HEK293 (cell line): Measurements from ENCODE around the gene GALC.

ENCODE experiments used
- CTCF ChIA-PET: fragments of 350-600 bp; formaldehyde crosslinking; extraction: SDS; loops from one replicate; lab custom pipeline; 2021; ENCODE audit warnings: antibody characterized with exemption; lab: Yijun Ruan, JAX
- POLR2A ChIA-PET: fragments of 300-600 bp; formaldehyde crosslinking; extraction: SDS; loops from one replicate; lab custom pipeline; 2020; ENCODE audit warnings: antibody characterized with exemption, inconsistent platforms; lab: Yijun Ruan, JAX
- H3K27ac ChIP-seq: fragments of 200-500 bp; sonication (Bioruptor generic); 2 replicates; pipeline ENCODE4 v1.5.1; 2014; ENCODE audit warnings: low read depth, low read length, control low read depth, inconsistent platforms; ENCODE audit errors: extremely low read depth
- H3K36me3 ChIP-seq, 2 experiments: fragments of 200-500 bp in 1 of 2; sonication (Bioruptor generic) in 1 of 2; 1 replicate in 1 of 2; 2 replicates in 1 of 2; pipeline ENCODE4 v1.5.1; 2014 to 2017; ENCODE audit warnings: inconsistent platforms in 2 of 2, low read length in 2 of 2; ENCODE audit not compliant: control insufficient read depth in 2 of 2, insufficient read depth in 1 of 2
- H3K4me1 ChIP-seq: fragments of 200-500 bp; sonication (Bioruptor generic); 2 replicates; pipeline ENCODE4 v1.5.1; 2014; ENCODE audit warnings: mild to moderate bottlenecking, low read length, inconsistent platforms; ENCODE audit not compliant: control insufficient read depth, insufficient read depth
- H3K4me3 ChIP-seq: 2 replicates; pipeline ENCODE4 v1.5.1; 2011; ENCODE audit warnings: low read depth, mild to moderate bottlenecking, control low read depth, low read length, moderate library complexity
- H3K9me3 ChIP-seq: fragments of 200-500 bp; sonication (Bioruptor generic); 2 replicates; pipeline ENCODE4 v1.5.1; 2014; ENCODE audit warnings: low read depth, low read length, inconsistent platforms; ENCODE audit not compliant: control insufficient read depth, insufficient read depth
- KLF9 ChIP-seq: fragments of 450-650 bp; formaldehyde crosslinking; IDR thresholded peaks from 2 replicates; pipeline ENCODE4 v1.5.1; 2016; ENCODE audit warnings: missing biosample characterization, missing genetic modification characterization, low read depth
- SP7 ChIP-seq: fragments of 450-650 bp; formaldehyde crosslinking; IDR thresholded peaks from 2 replicates; pipeline ENCODE4 v1.5.1; 2016; ENCODE audit warnings: missing biosample characterization, missing genetic modification characterization
- ZFP41 ChIP-seq: fragments of 450-650 bp; formaldehyde crosslinking; IDR thresholded peaks from 2 replicates; pipeline ENCODE4 v1.5.1; 2016; ENCODE audit warnings: missing biosample characterization, missing genetic modification characterization, borderline replicate concordance
- ZNF112 ChIP-seq: fragments of 450-650 bp; formaldehyde crosslinking; IDR thresholded peaks from 2 replicates; pipeline ENCODE4 v1.5.0; 2017; ENCODE audit warnings: missing biosample characterization, missing genetic modification characterization
- ZNF214 ChIP-seq: fragments of 450-650 bp; formaldehyde crosslinking; IDR thresholded peaks from 2 replicates; pipeline ENCODE4 v1.5.1; 2017; ENCODE audit warnings: missing biosample characterization, mild to moderate bottlenecking, missing genetic modification characterization, borderline replicate concordance
- ZNF324 ChIP-seq: fragments of 450-650 bp; formaldehyde crosslinking; IDR thresholded peaks from 2 replicates; pipeline ENCODE4 v1.5.1; 2016; ENCODE audit warnings: missing biosample characterization, missing genetic modification characterization
- ZNF416 ChIP-seq: fragments of 450-650 bp; formaldehyde crosslinking; IDR thresholded peaks from 2 replicates; pipeline ENCODE4 v1.5.1; 2016; ENCODE audit warnings: missing biosample characterization, missing genetic modification characterization
- ZNF513 ChIP-seq: fragments of 450-650 bp; IDR thresholded peaks from 2 replicates; pipeline ENCODE4 v1.5.1; 2018; ENCODE audit warnings: missing biosample characterization, missing genetic modification characterization
- ZNF654 ChIP-seq: fragments of 450-650 bp; formaldehyde crosslinking; IDR thresholded peaks from 2 replicates; pipeline ENCODE4 v1.5.1; 2016; ENCODE audit warnings: low read depth, missing biosample characterization, missing genetic modification characterization
- ZNF707 ChIP-seq: fragments of 450-650 bp; formaldehyde crosslinking; IDR thresholded peaks from 2 replicates; pipeline ENCODE4 v1.5.1; 2016; ENCODE audit warnings: missing biosample characterization, missing genetic modification characterization
- ZNF830 ChIP-seq: fragments of 450-650 bp; IDR thresholded peaks from 2 replicates; pipeline ENCODE4 v1.5.0; 2018; ENCODE audit warnings: missing biosample characterization, missing genetic modification characterization, low read depth, mild to moderate bottlenecking, moderate library complexity
- TF ChIP-seq, protein P1 (sequence below): fragments of 450-650 bp; formaldehyde crosslinking; IDR thresholded peaks from 2 replicates; pipeline ENCODE4 v1.5.1; 2016; ENCODE audit warnings: missing biosample characterization, missing genetic modification characterization
- TF ChIP-seq, protein P2 (sequence below): fragments of 450-650 bp; formaldehyde crosslinking; IDR thresholded peaks from 2 replicates; pipeline ENCODE4 v1.5.1; 2016; ENCODE audit warnings: missing biosample characterization, missing genetic modification characterization

The GALC gene

DNA sequence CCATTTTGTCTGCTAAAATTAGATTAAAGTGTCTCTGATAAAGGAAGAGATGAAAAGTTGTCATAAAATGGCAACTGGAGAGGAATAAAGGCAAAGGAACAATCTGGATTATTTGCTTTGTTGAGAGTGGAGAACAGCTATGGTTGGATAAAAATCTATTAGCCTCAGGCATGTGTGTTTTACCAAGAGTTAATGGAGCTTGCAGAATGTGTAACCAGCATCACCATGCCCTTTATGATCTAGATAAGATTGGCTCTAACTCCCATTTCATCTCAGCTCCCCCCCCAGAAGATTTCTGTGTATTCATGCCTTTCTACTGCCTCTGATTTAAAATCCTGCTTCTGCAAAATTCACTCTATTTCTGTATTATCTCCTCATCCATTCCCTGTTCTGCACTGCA lies 93.8 kb downstream of the GALC start:
- Histone ChIP-seq H3K4me1 (no peaks in the 10 kb centered on the region), H3K4me3 (no peak overlapping the region), H3K9me3 (no peaks in the 10 kb centered on the region), H3K36me3 (no peaks in the 10 kb centered on the region), H3K27ac (no peak overlapping the region)
- TF ChIP-seq ZFP41 (tag by site-specific recombination) (no peak), ZNF513 (tag by site-specific recombination) (no peak), ZNF324 (tag by site-specific recombination) (no peak)
- CTCF ChIA-PET: interaction anchor here (2.5 to 6.8 kb wide), 2 partner anchors 94 to 154 kb away, joined by 12 to 82 read pairs; no protein-coding TSS in a partner anchor
- POLR2A ChIA-PET: no interaction called here

GRCh38 chr14:87898301-87898700 lies 94.7 kb downstream of the GALC start:
- H3K9me3 ChIP-seq: no peaks in the 10 kb centered on the region
- TF ChIP-seq ZNF112 (tag by site-specific recombination) (no peak), ZNF416 (tag by site-specific recombination) (no peak), ZNF707 (tag by site-specific recombination) (no peak), SP7 (tag by site-specific recombination) (no peak), ZNF214 (tag by site-specific recombination) (no peak), ZNF830 (tag by site-specific recombination) (no peak), ZNF654 (tag by site-specific recombination) (no peak)
- TF ChIP-seq, protein P1, sequence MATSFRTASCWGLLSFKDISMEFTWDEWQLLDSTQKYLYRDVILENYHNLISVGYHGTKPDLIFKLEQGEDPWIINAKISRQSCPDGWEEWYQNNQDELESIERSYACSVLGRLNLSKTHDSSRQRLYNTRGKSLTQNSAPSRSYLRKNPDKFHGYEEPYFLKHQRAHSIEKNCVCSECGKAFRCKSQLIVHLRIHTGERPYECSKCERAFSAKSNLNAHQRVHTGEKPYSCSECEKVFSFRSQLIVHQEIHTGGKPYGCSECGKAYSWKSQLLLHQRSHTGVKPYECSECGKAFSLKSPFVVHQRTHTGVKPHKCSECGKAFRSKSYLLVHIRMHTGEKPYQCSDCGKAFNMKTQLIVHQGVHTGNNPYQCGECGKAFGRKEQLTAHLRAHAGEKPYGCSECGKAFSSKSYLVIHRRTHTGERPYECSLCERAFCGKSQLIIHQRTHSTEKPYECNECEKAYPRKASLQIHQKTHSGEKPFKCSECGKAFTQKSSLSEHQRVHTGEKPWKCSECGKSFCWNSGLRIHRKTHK (tag by site-specific recombination): no peak
- TF ChIP-seq, protein P2, sequence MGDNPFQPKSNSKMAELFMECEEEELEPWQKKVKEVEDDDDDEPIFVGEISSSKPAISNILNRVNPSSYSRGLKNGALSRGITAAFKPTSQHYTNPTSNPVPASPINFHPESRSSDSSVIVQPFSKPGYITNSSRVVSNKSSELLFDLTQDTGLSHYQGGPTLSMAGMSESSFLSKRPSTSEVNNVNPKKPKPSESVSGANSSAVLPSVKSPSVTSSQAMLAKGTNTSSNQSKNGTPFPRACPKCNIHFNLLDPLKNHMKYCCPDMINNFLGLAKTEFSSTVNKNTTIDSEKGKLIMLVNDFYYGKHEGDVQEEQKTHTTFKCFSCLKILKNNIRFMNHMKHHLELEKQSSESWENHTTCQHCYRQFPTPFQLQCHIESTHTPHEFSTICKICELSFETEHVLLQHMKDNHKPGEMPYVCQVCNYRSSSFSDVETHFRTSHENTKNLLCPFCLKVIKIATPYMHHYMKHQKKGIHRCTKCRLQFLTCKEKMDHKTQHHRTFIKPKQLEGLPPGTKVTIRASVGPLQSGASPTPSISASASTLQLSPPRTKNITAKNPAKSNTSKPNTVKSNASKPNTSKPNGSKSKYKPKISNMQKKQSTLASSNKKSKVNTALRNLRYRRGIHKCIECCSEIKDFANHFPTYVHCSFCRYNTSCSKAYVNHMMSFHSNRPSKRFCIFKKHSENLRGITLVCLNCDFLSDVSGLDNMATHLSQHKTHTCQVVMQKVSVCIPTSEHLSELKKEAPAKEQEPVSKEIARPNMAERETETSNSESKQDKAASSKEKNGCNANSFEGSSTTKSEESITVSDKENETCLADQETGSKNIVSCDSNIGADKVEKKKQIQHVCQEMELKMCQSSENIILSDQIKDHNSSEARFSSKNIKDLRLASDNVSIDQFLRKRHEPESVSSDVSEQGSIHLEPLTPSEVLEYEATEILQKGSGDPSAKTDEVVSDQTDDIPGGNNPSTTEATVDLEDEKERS: no peak
- ChIA-PET CTCF (interaction anchor here (0.7 to 6.8 kb wide), 7 partner anchors 10 to 282 kb away, joined by 3 to 82 read pairs (median 4); no protein-coding TSS in a partner anchor), POLR2A (no interaction called here)
- no peaks in the 10 kb centered on the region for H3K36me3 ChIP-seq
- H3K4me1 ChIP-seq: no peaks in the 10 kb centered on the region
- H3K27ac ChIP-seq: no peak overlapping the region
- no peak overlapping the region for H3K4me3 ChIP-seq

DNA sequence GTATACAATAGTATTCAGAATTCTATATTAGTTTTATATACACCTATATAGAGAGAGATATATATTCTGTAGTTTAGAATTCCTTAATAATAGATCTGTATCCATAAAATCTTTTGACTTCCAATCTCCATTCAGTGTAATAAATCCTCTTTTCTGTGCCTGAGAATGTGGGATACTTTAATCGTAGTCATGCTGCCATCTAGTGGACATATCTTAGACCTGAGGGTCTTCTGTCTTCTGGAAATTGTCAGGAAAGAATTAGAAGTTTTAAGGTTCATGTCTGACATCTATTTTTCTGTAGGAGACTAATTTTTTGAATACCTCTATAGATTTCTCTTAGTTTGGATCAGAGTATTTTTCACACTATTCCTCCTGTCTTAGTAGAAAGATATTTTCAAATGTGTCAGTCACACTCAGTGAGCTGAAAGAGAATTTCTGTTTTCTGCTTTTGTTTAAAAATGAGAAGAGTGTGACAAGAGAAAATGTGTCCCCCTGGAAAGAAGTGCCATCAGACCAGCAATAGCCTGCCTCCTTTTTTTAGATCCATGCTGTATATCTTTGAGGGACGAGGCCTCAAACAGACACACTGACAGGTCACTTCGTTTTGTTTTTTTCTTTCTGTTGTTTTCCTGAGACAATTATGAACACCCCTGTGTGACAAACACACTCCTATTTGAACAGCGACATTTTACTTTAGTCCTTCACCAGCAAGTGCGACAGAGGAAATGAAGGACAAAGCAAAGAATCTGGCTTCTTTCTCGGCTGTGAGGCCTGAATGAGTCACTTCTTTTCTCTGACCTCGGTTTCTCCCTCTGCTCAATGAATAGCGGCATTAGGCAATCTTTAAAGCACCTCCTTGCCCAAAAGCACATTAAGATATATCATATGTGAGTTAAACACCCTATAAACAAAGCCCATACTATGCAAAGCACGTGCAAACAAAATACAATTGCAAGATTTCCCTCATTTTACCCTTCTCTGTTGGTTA lies 96.3 kb downstream of the GALC start:
- Histone ChIP-seq H3K36me3 (no peaks in the 10 kb centered on the region), H3K9me3 (no peaks in the 10 kb centered on the region), H3K4me1 (no peaks in the 10 kb centered on the region), H3K27ac (no peak overlapping the region), H3K4me3 (no peak overlapping the region)
- CTCF ChIA-PET: interaction anchor here (0.6 to 6.8 kb wide), 17 partner anchors 8 to 784 kb away, joined by 3 to 82 read pairs (median 3); no protein-coding TSS in a partner anchor
- peak; percentile 80 for TF ChIP-seq ZNF654 (tag by site-specific recombination)
- no peak for TF ChIP-seq KLF9 (tag by site-specific recombination)
- POLR2A ChIA-PET: no interaction called here
